A204.1 (cell line): ENCODE results near the gene TSTD2.
"Not testable (repeated sequence)": the region's sequence is repeated elsewhere in the genome, so short reads cannot be mapped to it uniquely, and the experiment has no call there.

ENCODE experiments used
- FAIRE-seq: peaks from 2 replicates; lab custom pipeline; 2012; peaks lifted over from hg19 to GRCh38; lab: Jason Lieb, UNC

Gene TSTD2

DNA sequence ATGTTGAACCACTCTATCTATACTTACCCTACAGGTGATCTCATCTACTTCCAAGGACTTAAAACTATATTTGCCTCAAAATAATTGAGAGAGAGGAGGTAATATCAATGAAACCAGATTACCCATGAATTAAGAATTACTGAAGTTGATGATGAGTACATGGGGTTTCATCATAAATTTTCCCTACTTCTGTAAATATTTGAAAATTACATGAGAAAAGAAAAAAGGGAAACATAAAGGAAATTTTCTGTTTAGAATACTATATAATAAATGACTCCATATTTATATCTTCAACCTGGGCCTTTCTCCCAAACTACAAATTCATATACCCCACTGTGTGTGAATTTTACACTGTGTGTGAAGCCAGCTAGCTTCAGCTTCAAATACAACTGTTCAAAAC, 2.6 kb downstream of the TSTD2 start:
- FAIRE-seq, result no peak

DNA sequence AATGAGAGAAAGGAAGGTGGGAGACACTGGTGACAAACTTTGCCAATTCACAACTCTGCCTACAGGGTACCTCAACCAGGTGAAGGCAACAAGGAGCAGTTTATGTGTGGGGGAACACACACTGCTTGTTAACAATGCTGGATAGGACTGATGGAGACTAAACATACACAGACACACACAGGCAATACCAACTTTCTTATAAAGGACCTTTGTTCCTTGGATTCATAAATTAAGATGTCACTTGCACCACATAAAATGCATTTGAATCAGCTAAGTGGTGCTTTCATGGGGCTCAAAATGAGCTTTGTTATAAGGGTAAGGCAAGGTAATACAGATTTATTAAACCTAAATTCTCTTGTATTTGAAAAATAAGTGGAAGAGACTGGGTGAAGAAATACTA, 4.0 kb downstream of the TSTD2 start:
- FAIRE-seq, result no peak

DNA sequence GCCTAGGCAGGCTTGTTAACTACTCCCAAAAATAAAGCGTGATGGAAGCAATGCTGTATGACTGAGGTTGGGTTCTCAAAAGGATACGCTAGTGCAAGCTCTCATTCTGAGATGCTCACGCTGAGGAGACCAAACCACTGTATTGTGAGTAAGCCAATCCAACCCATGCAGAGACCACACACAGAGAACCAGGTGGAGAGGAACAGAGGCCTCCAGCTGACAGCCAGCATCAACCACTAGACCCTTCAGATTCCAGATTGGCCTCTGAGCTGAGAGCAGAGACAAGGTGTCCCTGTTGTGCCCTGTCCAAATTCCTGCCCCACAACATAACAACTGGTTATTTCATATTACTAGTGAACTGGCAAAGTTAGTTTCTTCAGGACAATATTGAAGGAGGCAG, 4.5 kb downstream of the TSTD2 start:
- no peak for FAIRE-seq

DNA sequence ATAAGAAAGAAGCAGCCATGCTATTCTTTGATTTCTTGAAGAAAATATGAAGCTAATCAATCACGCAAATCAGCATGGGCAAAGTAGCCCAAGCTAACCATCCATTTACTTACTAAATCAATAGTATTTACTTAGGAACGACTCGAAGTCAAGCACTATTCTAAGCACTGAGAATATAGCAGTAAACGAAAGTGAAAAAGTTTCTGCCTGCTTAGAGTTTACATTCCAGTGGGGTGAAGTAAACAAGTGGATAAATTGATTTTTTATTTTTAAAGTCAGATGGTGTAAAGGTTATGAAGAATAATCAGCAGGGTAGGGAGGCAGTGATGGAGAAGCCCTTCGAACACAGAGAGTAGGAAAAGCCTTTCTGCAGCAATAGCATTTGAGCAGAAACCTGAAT, 5.5 kb downstream of the TSTD2 start:
- FAIRE-seq, result no peak

DNA sequence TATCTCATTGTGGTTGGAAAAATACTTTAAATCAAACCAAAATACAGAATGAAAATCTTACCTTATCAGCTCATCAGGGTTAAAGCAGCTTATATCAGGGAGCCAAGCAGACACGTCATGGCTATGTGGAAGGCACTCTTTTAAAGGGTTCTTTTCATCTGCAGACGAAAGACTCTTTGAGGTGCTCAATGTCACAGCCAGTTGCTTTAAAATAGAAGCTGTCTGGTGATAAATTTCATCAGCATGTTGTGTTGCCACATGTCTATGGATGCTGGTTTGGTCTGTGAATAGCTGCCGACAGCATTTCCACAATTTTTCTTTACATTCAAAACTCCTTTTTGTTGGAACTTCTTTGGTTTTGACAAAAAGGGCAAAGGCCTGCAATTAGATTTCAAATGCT, 7.5 kb downstream of the TSTD2 start:
- no peak for FAIRE-seq

DNA sequence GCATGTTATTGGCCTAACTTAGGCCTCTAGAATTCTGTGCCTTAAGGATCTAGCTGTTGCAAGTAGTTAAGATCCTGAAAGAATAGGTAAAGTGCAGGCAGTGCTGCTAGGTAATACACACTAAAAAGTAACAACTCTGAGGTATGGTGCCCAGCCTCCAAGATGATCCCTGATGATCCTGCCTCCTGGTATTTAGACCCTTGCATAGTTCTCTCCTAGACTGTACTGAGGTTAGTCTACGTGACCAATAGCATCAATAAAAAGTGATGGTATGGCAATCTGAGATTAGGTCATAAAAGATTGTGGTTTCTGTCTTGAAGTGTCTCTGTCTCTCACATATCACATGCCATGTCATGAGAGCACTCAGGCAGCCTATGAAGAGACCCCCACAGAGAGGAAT, 9.2 kb downstream of the TSTD2 start:
- no peak for FAIRE-seq

DNA sequence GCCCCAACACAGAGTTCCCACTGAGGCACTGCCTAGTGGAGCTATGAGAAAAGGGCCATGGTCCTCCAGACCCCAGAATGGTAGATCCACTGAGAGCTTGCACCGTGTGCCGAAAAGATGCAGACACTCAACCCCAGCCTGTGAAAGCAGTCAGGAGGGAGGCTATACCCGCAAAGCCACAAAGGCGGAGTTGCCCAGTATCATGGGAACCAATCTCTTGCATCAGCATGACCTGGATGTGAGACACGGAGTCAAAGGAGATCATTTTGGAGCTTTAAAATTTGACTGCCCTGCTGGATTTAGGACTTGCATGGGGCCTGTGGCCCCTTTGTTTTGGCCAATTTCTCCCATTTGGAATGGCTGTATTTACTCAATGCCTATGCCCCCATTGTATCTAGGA, 10.7 kb downstream of the TSTD2 start:
- FAIRE-seq, result not testable (repeated sequence)

DNA sequence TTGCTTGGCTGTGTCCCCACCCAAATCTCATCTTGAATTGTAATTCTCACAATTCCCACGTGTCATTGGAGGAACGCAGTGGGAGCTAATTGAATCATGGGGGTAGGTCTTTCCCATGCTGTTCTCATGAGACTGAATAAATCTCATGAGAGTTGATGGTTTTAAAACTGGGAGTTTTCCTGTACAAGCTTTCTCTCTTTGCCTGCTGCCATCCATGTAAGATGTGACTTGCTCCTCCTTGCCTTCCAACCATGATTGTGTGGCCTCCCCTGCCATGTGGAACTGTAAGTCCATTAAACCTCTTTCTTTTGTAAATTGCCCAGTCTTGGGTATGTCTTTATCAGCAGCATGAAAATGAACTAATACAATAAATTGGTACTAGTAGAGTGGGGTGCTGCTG, 13.1 kb downstream of the TSTD2 start:
- FAIRE-seq, result not testable (repeated sequence)

DNA sequence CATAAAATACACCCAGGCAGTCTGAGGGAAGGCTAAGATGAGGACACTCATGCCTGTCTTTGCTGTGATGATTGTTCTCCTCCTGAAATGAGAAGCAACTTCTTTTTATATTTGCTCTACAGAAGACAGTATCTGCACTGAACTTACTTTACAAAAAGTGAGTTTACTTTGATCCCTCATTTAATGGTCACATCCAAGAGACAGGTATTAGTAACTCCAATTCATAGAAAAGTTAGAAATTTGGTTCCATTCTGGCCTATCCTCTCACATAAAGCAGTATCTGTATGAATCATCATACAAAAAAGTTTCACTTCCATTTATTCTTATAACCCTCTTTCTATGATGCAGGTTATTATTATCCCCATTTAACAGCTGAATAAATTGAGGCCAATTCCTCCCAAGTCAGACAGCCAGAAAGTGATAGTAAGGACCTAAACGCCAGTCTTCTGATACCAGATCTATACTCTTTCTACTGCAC, 15.2 kb downstream of the TSTD2 start:
- no peak for FAIRE-seq

DNA sequence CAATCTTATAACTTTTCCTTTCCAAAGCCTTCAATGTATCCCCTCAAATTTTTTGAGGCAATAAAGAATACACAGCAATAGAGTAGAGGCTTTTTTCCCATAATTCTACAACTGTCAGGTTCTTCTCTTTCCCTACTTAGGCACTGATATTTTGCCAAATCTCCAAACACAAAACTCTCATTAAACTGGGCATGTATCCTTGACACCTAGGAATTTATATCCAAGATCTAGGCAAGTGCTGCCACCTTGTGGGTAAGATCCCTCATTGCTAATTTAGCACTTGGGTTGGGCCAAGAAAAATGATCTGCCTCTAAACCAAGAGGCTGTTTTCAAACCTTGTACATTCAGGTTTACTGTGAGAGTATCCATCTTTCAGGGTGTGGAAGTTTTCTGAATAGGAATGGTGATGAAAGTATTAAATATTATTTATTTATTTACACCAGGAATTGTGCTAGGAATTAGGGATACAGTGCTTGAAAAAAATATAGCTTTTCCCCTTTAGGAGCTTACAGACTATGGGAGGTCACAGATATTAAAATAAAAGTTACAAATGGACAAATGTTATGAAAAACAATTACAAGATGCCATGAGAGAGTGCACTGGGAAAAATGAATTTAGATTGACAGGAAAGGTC, 17.6 kb downstream of the TSTD2 start:
- peak; percentile 93 for FAIRE-seq

DNA sequence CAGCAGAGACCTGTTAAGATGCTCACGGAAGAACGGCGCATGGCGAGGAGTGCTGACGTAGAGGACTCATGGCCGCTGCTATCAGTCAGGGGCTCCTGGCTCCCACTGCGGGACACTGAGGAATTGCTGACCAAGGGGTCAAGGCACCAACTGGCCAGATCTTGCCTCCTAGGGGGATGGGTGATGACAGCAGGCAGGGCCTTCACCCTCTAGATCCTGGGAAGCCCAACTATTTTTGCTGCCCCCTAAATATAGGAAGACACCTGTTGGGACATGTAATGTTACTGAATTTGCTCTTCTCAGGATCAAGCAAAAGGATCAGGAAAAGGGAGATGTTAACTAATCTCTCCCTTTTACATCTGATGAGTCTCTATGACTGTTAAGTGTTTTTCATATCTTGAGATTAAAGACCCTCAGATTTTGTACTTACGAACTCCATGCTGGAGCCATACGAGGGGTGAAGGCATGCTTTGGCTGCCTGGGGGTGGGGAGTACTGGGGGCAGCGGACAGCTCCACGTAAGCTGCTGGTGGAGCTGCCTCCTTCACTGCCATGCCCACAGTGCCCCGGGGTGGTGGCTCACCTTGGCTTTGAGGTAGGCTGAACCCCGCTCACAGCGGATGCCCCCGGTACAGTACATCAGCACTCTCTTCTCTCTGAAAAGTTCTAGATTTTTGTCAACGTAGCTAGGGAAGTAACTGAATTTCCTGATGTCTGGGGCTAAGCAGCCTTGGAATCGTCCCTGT, 28.1 kb downstream of the TSTD2 start:
- FAIRE-seq, result no peak

DNA sequence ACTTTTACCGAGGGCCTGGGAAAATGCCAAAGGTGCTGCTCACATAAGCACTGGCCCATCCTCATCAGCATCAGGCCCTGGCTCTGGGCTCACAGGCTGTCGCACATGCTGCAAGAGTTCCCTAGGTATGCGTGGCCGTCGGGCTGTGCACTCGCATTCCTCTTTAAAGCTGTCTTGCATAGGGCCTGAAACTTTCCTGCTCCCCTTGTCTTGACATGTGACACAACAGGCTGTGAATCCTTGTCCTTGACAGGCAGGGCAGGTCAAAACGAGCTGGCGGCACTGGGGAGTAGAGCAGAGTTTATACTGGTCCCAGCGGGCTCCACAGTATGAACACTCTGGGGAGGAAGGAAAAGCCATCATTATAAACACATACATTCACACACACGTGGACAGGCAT, 30.7 kb downstream of the TSTD2 start:
- no peak for FAIRE-seq

DNA sequence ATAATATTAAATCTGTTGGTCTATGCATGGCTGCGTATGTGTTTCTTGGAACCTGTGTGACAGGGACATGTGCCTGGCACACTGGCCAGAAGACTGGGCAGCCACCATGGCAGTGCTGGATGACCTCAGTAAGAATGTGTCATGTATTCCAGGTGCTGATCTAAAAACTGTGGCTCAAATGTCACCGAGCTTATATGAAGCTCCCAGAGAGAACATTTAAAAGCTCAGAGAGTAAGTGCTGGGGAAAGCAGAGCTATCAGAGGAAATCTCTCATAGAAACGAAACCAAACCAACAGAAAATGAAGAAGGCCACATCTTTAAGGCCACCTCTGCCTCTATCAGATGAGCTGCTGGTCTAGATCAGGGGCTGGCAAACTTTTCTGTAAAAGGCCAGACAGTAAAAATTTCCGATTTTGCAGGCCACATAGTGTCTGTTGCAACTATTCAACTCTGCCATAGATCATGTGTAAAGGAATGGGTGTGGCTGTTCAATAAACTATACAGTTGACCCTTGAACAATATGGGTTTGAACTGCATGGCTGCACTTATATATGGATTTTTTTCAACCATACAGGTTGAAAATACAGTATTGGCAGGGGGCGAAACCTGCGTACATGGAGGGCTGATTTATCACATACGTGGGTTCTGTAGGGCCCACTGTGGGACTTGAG, 31.8 kb downstream of the TSTD2 start:
- FAIRE-seq, result no peak

DNA sequence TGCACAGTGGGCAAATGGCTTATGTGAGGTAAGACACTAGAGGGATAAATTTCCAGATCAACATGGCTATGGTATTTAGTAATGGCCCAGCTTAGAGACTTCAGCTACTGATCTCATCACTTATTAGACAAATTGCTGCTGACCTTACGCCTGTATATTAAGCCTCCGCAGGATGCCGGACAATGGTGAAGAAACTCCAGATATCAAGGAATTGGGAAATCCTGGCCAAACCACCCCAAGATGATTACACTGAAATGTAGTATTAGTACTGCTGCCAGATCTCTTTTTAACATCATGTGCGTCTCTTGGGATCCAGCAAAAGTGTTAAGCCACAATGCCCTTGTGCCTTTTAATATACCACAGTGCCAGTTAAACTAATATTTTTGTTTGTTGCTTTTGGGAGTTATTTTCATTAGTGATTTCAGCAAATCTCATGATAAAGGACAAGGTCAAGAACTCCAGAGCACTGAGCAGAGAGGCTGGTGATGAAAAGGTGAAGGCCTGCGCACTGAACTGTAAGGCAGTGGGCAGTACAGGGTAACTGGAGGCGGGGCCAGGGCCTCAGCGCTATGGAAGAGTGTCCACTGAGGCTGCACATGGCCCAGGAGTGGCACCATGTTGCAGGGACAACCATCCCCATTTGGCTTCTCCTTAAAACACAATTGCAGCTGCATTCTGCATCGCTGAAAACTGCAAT, 32.5 kb downstream of the TSTD2 start:
- no peak for FAIRE-seq

DNA sequence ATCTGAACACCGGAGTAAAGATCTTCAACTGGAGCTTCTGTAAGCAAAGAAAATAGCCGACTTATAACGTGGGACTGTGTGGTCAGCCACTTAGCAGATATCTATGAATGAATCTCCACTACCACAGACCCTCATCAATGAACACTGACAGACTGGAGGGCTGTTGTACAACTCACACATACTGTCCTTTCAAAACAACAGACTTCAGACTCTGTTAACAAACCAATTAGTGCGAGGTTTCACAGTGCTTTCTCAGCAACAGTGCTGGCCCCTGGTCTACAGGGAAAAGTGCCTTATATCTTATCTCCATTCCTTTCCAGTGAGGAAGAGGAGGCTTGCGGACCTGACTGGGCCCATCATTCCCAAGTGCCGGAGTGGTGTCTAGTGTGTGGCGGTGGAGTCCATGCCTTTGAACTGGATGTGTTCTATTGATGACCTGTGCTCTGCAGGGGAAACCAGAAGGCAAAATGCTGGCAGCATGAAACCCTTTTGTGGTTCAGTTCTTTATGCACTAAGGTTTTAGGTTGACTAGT, 33.8 kb downstream of the TSTD2 start:
- FAIRE-seq, result no peak

DNA sequence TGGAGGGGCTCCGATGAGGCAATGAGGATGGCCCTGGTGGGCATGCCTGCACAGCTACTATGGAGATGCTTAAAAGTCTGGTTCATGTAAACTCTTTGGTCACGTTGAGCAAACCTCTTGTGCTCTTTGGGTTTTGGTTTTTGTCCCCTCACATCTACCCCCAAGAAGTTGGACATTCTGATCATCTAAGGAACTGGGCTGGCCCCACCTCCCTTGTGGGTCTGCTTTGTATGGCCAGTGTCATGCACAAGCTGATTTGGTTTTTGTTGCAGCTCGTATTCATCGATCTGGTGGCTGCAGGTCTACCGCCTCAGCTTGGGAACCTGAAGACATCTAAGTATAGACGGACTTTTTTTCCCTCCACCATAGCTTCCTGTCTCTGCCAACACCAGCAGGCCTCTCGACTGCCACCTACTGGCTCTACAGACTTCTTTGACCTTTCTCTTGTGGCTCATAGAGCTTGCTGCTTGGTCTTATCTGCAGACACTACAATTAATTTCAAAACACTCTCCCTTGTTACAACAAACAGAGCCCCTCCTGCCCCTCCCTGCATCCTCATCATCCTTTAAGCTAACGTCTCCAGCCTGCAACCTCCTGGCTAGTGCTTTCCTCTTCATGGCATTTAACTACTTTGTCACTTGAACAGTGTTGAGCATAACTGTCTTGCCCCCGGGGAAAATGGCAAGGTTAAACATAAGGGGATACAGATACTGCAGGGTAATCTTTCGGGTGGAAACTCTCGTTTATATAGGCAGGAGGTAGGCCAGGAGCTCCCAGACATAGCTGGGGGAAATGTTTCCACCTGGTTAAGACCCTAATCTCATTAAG, 34.5 kb downstream of the TSTD2 start:
- FAIRE-seq, result no peak

DNA sequence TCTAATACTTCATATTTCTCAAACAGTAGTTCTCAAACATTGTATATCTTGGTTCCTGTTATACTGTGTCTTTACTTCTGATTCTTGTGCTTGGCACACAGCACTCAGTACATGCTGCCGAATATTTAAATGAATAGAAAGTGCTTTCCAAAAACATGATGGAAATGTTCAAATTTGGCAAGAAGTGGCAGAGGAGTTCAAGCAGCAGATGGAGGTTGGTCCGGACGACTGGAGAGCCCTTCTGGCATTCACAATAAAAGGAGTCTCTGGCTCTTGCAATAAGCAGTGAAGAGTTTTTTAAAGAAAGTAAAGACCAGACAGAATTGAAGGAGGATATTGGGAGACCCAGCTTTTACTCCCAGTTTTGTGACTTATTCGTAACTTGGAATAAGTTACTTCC, 36.3 kb downstream of the TSTD2 start:
- FAIRE-seq, result no peak

DNA sequence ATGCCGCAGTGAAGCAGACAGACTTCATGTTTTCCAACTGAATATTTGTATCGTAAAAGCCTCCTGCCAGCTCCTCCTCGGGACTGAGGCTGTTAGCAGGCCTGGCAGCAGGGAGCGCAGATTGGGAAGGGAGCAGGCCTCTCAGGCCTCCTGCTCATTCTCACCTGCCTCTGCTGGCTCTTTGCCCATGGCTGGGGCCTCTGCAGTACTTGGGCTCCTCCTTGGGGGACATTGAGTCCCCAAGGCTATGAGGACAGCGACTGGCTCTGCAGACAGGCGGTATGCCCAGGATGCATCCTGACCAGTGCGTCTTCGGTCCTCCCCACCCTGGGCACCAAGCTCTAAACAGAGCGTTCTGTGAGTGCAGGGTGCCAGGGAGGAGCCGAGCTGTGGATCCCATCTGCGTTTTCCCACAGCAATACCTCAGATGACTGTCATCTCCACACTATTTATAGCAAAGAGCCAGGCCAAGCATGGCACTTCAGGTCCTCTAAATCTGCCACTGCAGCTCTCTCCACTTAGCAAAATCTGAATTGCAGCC, 38.7 kb downstream of the TSTD2 start:
- no peak for FAIRE-seq

DNA sequence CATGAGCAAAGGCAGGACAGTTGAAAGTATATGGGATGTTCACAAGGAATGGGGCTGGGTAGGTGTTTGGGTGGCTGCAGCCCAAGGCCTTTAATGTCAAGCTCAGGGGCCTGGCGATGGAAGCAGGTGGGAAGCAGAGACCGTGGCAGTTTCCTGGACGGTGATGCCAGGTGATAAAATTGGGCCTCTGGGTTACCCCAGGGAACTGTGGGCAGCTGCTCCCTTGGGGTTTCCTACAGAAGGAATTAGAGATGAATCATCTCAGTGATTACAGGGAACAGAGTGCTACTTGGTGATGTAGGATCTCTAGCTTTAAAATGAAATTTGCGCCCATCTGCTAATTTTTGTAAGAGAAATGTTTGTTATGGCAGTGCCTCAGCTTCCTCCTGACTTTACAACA, 39.2 kb downstream of the TSTD2 start:
- no peak for FAIRE-seq

DNA sequence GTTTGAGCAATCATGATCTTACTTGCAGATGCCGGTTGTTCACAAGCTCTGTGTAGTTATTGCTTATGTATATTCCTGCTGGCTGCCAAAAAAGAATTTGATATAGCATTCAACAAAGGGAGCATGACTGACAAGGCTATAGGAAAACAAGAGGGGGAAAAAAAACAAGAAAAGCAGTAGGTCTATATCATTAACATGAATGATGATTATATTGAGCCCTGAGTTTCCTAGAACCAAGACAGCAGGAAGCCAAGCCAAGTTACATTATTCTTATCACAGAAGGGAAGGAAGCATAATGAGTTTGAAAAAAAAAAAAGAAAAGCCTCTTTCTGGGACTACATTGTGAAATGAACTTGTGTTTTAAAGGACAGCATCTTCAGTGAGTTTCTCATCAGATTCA, 41.0 kb downstream of the TSTD2 start:
- FAIRE-seq, result no peak

DNA sequence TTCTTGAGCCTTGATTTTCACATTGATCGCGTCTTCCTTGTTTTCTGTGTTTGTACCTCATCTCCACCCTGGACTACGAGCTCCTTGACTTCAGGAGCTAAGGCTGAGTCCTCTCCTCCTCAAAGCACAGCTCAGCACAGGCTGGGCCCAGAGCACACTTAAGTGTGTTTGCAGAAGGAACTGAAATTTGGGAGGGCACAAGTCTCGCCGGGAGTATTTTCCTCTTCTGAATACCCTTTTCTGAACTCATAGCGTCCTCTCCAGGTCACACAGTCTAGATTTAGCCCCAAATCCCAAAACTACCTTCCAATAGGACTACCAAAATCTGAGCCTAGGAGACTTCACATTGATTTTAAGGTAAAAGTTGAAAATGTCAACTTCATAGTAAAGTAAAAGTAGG, 41.6 kb downstream of the TSTD2 start:
- FAIRE-seq, result no peak

DNA sequence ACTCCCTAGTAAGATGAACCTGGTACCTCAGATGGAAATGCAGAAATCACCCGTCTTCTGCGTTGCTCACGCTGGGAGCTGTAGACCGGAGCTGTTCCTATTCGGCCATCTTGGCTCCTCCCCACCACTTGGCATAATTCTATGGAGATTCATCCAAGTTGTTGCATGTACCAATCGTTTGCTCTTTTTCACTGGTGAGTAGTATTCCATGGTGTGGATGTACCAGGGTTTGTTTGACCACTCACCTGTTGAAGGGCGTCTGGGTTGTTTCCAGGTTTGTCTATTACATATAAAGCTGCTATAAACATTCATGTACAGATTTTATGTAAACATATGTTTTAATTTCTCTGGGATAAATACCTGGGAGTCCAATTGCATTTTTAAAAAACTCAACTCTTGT, 46.3 kb downstream of the TSTD2 start:
- FAIRE-seq, result not testable (repeated sequence)
